ENCODE measurements around the gene TM4SF18.
"Not testable (repeated sequence)": the region's sequence is repeated elsewhere in the genome, so short reads cannot be mapped to it uniquely, and the experiment has no call there.

Gene TM4SF18, protein sequence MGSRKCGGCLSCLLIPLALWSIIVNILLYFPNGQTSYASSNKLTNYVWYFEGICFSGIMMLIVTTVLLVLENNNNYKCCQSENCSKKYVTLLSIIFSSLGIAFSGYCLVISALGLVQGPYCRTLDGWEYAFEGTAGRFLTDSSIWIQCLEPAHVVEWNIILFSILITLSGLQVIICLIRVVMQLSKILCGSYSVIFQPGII

GRCh38 chr3:149333176-149333859 lies at the start of gene TM4SF18:
Gene TM4SF18, minus strand, starts transcription at chr3:149333636. Its CDS starts 254 bp downstream, at chr3:149333382.
- DNase-seq, result no peak

GRCh38 chr3:149382518-149382917 lies 49.1 kb upstream of the TM4SF18 start:
- no peak for DNase-seq

- no peak for DNase-seq
Observed at GRCh38 chr3:149382101-149382467, 48.6 kb upstream of the TM4SF18 start.

GRCh38 chr3:149381173-149382100 lies 48.0 kb upstream of the TM4SF18 start:
- DNase-seq, result no peak

GRCh38 chr3:149380220-149380619 lies 46.8 kb upstream of the TM4SF18 start:
- DNase-seq, result not testable (repeated sequence)

- DNase-seq, result no peak
Observed at GRCh38 chr3:149378478-149379309, 45.3 kb upstream of the TM4SF18 start.

GRCh38 chr3:149377408-149378364 lies 44.2 kb upstream of the TM4SF18 start, which contains the start of gene TM4SF1:
Gene TM4SF1, minus strand, starts transcription at chr3:149377649. Its CDS starts 102 bp downstream, at chr3:149377547.
- DNase-seq, result no peak

GRCh38 chr3:149376718-149377407 lies 43.4 kb upstream of the TM4SF18 start:
- DNase-seq, result no peak

GRCh38 chr3:149375501-149376196 lies 42.2 kb upstream of the TM4SF18 start:
- no peak for DNase-seq

- DNase-seq, result no peak
Observed at GRCh38 chr3:149374793-149375500, 41.5 kb upstream of the TM4SF18 start.

DNA sequence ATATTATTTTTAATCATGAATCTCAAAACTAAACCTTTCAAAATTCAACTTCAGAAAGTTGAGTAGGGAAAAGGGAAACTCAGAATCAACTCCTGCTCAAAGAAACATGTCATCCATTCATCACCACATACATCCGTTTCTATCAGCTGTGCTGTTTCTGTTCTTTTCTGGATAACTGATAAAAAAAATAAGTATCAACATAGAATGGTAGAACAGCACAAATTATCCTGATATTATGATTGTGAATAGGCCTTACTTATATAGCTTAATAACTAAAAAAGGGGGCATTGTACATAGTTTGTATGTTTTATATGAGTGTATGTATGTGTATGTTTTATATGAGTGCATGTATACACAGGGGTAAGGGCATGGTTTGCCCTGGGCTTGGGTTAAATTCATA lies 41.0 kb upstream of the TM4SF18 start:
- DNase-seq, result no peak

DNA sequence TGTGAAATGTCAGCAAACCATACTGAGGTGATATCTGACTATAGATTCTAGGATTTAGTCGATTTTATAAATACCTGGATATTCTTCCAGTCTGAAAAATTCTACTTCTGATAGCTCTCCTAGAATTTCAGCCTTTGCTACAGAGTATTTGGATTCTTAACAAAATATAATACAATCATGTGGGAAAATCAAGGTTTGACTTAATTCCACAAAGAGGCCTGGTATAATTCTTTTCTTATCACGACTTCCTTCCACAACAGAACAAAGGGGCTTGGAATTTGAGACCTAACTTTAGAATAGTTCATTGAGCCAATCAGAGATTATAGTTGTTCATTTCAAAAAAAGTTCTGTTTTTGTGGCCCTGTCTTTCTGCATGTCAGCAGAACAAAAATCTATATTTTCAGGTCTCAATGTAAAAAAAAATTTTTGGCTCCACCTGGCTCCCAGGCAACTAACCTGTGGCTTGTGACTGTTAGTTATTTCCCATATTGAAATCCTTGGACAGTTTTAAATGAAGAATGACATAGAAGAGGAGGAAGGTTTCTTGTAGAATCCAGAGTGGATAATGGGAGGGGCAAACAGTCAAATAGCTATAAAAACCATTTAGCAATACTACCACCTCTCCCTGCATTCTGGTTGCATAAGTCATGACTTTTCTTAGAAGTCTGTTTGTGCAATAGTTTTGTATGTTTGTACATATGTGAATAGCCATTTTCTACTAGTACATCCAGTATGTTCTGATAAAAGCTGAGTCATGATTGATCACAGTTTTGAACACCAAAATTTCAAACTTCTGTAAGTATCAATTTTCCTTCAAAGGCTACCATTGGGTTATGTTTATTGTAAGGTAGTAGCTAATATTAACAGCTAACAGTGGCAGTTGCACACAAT lies 40.0 kb upstream of the TM4SF18 start:
- no peak for DNase-seq

DNA sequence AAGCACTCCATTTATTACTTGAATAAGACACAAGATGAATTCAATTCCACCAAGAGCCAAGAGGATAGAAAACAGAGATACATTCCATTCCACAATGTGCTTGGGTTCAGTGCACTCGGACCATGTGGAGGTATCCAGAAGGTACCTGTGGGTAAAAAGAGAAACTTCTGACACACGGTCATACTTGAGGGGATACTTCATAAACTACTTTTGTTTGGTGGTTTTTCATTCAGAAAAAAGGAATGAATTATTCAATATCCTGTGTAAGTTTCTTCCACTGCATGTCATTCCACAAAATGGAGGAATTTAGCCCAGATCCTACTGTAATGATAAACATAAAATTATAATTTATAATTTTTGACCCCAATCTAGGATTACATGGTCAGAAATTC lies 38.3 kb upstream of the TM4SF18 start:
- DNase-seq, result no peak

DNA sequence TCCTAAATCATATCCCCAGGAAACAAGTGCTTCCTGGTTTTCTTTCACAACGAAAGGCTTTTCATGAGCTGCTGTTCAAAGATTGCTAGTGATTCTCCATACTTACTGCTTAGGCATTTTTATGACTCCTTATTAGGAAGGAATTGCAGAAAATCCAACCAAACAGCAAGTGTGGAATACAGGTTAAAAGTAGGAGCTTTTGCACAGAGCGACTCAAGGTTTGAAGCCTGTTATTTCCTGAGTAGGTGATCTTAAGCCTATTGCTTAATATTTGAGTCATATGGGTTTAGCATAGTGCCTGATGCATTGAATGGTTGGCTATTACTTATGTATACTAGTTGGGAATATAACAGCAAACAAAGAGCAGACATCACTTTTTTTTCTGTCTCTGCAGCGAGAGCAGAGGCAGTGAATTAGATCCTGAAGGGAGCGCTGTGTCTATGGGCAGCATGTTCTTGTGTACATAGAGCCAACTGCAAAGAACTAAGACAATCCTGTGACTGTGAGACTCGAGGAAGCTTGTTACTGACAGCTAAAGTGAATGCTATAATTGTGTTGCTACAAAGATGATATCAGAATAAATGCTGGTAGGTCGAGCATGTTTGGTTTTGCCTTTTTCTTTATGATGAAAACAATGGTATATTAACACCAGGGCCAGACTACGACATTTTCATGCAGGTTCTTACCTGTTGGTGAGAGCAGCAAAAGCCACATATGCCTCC lies 37.7 kb upstream of the TM4SF18 start:
- no peak for DNase-seq

DNA sequence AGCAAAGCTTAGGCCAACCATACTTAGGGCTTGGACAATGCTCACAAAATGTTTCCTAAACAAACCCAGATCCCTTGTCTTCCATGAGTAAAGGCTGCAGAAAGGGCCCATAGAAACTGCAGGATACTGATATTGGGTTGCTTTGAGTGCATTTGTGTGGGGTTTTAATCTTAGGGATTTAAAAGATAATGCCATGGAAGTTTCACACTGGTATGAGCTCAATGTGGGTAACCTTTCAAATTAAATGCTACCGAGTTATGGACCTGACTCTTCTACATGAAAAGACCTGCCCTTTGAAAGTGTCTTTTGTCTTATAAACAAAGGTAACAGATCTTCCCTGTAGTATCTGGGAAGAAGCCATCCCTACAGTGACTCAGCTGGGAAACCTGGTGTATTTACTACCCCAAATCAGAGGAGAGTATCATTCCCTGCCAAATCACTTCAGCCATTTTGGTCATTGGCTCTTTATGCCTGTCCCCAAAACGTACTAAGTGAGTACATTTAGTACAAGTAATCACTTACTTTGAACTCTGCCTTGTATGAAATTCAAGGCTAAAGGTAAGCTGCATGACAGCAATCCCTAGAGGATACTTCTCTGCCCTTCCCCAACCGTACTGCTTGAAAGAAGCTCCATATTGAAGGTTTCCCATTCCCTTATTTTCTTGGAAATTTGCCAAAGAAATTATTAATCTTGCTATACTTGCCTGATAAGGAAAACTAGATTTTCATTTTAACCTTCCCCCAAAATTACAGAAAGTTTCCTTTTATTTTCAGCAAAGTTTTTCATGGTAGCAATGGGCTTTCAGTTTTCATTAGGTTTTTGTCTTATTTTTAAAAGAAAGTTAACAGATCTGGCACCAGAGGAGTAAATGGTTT lies 36.8 kb upstream of the TM4SF18 start:
- DNase-seq, result no peak

DNA sequence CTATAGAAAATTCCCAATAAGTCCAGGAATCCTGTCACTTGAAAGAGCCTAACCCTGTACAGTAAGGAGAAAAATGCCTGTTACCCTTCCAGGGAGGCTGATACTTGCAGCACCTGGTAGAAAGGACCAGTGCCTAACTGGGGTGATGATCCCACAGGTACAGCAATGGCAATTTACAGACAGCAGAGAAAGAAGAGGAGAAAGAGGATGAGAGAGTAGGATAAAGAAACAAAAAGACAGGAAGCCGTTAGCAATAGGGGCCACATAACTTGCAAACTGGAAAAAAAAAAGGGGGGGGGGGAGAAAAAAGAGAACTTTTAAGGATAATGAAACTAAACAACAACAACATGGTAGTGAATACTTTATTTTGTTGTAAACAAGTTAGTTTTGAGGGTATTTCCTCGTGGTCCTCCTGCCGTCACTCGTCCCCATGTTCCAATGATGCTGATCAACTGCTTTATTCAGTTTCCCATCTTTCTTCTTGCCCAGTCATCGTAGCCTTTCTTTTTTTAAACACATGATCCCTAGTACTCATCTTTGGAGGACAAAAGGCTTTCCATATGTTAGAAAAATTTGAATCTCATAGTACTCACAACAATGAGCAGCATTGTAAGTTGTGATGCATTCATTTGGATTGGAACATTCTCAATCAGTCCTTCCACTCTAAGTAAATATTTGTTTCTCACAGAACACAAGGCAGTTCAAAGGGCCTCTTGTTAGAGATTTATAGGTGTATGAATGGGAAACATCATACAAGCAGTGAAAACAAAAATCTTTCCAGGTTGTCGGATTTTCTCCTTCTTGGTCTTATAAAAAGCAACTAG lies 35.5 kb upstream of the TM4SF18 start:
- DNase-seq, result no peak

All from activated effector memory CD4-positive, alpha-beta T cell treated with anti-CD3 and anti-CD28 coated beads, Interleukin-2, amount 50 U/mL, for 16 hours (primary cell).